SHP77 treated with DMSO at 0.1 percent for 48 hours (cell line): ENCODE measurements around the gene ITGB3.
"Not testable (repeated sequence)": the region's sequence is repeated elsewhere in the genome, so short reads cannot be mapped to it uniquely, and the experiment has no call there.

Experiments used
- DNase-seq: peaks from one replicate; lab custom pipeline; 2025; lab: John Stamatoyannopoulos, UW

Gene ITGB3

DNA sequence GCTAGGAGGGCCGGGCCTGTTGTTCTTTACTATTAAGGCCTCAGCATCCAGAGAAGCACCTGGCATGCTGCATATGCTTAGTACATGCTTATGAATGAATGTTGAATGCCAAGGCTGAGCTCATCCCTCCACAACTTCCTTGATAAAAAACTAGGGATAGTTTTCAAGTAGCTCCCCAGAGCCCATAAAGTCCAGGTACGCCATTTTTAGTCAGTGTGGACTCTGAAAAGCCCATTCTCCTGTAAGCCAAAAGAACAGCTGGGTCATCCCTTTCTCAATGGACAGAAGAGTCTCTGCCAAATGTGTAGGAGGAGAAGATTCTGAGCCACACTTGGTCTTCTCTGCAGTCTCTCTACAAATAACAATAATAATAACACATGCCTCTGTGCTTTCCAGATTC lies 8.9 kb upstream of the ITGB3 start:
- DNase-seq, result no peak

DNA sequence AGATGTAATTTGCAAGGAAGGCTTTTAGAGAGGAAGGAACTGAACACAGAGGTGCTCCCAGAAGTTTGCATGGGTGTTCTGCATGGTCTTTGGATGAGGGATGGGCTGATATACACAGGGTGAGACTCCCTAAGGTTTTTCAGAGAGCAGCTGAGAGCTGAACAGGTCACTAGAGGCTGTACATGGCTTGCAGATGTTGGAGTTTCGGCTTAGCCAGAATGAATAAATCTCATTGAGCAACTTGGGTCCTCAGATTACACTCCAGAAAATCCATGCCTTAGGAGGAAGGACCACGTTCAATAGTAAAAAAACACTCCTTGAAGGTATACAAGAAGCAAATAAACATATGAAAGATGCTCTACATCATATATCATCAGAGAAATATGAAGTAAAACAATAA lies 7.5 kb upstream of the ITGB3 start:
- no peak for DNase-seq

DNA sequence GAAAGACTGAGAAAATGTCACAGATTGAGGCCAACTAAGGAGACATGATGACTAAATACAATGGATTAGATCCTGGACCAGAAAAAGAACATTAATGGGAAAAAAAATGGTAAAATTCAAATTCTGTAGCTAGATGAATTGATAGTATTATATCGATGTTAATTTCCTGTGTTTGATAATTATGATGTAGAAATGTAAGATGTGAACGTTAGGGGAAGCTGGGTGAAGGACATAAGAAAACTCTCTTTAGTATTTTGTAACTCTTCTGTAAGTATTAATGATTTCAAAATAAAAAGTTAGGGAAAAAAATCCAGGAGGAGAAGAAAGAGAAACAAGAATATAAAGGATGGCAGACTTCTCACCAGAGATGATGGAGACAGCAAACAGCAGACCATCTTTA lies 2.8 kb upstream of the ITGB3 start:
- no peak for DNase-seq

DNA sequence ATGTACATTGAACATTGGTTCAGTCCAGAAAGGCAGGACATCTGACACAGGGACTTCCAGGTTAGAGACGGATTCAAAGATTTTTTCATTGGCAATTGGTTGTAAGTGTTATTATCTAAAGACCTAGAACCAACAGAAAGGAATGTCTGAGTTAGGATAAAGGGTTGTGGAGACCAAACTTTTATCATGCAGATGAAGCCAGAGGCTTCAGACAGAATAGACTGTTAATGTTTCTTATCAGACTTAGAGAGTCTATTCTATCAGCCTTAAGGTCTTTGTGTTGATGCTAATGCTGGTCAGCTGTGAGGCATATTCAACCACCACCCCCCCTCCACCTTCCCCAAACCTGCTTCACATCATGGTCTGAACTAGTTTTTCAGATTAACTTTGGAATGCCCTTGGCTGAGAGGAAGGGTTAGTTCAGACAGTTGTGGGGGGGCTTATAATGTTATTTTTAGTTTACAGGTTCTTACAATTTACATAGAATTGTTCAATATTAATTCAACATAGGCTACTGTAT lies 2.1 kb upstream of the ITGB3 start:
- DNase-seq, result no peak

DNA sequence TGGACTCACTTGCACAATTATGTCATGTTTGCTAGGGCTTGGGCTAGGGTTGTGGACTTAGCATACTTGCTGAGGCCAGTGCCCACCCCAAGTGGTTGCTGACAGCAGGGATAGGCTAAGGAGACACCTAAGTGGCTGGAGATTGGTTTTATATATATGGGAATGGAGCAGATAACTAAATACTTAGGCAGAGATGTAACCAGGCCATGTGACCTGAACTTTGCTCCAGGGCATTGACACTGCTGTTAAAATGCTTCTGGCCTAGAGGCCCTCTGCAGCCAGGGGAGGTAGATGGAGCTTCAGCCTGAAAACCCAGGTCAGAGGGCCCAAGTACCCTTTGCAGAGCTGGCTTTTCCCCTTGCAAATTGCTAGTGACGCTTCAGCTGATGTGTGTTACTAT lies 1.4 kb upstream of the ITGB3 start:
- no peak for DNase-seq

DNA sequence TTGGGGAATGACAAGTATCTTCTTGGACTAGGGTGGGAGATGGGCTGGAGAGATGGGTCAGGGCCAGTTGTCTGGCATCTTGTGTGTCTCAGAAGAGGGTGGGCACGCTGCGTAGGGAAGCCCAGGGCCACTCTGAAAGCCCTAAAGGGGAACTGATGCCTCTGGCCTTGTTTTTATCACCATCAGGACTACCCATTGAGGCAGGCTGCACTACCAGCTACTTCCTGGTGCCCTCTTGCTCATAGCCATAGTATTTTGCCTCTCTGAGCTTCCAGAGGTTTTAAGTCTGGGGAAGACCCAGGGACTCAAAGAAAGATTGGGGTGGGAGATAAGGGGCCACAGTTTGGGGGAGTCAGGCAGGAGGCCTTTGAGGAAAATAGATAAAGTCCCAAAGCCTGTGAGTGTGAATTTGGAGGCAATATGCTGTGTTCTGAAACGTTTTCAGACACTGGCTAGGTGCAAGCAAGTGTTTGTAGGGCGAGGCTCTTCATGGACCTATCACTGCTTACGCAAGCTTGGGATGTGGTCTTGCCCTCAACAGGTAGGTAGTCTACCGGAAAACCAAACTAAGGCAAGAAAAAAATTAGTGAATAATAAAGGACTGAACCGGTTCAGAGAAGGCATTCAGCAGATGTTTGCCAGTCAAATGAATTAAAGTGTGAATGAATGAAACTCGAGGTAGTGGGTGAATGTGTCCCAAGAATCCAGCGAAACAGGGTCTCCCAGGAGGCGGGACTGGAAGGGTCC lies 688 bp upstream of the ITGB3 start:
- DNase-seq, result no peak

DNA sequence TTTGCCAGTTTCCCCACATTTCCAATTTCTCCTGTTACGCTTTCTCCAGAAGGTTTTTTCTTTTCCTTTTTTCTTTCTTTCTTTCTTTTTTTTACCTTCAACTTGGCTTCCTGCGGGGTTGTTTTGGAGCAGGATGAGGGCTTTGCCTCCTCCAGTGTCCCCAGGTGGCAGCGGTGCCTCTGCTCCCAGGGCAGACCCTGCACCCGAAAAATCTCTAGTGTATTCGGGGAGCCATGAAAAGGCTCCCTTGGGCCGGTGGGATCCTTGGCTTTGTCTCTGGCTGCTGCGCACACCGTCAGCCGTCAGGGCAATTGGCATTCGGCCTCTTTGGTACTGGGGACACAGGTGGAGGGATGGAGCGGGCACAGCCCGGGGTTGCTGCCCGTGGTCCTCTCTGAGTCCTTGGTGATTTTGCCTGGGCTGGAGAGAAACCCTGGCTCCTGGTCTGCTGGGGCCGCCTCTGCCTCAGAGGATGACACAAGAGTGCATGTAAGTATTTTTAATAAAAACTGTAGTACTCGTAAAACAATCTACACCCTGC lies 846 bp downstream of the ITGB3 start:
- no peak for DNase-seq

DNA sequence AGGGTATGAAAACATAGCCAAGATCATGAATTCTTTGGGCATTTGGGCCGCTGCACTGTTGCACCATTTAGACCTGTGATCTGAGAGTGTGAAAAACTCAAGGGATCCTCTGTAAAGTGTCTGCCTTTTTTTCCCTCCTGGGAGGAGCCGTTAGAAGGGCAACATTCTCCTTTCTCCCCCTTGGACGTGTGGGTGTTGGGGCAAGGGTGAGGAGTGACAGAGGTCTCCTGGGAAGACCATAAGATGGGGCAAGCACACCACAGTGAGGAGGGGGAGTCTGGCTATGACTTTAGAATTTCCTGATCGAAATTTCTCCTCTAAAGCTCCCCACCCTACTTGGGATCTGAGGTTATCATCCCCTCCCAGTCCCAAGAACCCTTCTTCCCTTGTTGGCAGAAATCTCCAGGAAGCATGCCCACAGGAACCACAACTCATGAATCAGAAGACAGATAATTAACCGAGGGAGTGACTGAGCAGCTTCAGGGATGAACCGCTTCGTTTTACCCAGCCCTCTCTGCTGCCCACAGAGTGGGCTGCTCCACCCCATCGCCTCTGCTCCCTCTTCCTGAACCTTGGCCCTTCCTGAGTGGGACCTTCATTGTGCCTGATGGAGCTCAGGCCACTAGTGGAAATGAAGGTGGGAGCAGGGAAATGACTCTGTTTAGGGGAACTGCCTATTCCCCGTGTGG lies 4.2 kb downstream of the ITGB3 start:
- no peak for DNase-seq

DNA sequence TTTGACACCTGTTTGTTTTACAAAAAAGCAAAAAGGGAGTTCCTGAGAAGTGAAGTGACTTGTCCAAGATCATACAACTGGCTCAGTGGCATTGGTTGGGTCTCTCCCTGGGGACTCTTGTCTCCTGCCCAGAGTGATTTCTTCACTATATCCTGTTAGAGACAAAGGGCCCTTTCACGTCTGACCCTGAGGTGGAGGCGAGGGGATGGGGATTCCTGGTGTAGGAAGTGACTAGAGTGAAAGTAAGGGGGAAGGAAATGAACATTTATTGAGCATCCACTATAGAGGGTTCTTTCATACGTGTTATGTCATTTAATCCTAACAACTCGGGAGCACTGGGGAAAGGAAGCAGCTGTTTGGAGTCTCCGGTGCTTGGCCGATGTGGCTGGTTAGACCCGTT lies 9.0 kb downstream of the ITGB3 start:
- no peak for DNase-seq

DNA sequence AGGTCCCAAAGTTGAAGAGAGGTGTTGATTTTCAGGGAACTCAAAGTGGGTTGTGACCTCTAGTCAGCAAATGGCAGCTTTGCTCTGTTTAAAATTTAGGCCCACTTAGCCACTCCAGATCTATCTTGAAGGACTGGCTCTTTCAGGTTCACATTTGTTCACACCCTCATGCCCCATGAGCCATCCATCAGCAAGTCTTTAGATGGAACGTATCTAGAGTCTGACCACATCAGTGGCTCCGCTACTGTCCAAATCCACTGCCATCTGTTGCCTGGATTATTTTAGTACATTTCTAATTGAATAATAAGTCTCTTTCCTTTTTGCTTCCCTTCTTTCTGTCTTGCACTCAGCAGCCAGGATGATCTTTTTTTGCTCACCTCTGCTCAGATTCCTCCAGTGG lies 10.5 kb downstream of the ITGB3 start:
- no peak for DNase-seq

DNA sequence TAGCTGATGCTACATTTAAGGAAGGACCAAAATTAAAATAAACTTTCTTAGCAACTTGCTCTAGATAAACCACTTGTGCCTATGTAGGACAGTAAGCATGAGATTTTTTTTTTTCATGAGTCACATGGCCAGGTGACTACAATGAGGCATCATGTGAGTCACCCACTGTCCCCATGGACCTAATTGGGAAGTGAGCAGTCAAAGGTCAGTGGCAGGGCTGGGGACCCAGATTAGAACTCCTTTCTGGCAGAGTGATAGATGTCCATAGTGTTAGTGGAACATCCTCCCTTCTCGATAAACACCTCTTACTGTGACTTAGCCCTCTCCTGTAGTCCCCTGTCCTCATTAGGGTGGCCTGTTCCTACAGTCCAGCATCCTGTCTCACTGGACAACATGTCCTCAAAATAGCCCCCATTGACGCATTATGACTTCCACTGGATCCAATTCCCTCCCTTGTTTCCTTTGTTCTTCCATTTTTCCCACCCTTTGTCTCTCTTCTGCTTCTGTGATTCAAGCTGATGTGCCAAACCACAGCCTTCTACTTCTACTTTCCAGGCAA lies 12.4 kb downstream of the ITGB3 start:
- DNase-seq, result no peak

DNA sequence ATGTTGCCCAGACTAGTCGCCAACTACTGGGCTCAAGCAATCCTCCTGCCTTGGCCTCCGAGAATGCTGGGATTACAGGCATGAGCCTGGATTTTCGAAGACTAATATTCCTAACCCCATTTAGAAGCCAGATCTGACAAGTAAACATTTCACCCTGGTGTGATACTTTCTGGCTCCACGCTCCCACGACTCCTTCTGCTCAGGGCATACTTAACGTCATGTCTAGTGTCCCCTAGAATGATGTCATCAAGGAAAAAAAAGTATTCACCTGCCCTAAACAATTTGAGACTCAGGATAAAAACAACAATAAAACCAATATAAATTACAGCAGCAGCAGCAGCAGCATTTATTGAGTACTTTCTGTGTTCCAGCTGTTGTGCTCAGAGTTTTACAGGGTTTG lies 13.2 kb downstream of the ITGB3 start:
- DNase-seq, result no peak

DNA sequence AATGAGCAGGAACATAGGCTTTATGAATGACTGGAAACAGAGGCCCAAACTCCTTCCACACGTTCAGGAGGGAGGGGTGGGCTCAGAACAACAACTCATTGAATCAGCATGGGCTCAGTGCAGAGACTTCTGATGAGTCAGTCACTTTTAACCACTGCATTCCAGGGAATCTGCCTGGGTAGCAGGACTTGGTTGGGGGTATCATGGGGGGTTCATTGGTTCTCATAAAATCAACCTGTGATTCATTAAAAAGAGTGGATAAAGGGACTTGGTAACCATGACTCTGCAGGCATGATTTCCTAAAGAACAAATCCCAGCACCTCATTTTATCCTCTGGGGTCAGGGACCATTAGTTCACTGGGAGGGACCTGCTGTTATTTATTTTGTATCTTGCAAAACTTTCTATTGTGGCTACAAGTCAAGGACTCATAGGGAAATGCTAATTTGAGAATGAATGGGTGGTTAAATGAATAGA lies 13.8 kb downstream of the ITGB3 start:
- no peak for DNase-seq

DNA sequence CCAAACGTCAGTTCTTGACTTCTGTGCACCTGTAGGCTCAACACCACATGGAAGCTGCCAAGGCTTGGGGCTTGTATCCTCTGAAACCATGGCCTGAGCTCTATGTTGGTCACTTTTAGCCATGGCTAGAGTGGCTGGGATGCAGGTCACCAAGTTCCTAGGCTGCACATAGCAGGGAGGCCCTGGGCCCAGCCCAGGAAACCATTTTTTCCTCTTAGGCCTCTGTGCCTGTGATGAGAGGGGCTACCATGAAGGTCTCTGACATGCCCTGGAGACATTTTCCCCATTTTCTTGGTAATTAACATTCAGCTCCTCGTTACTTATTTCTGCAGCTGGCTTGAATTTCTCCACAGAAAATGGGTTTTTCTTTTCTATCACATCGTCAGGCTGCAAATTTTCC lies 15.3 kb downstream of the ITGB3 start:
- not testable (repeated sequence) for DNase-seq

DNA sequence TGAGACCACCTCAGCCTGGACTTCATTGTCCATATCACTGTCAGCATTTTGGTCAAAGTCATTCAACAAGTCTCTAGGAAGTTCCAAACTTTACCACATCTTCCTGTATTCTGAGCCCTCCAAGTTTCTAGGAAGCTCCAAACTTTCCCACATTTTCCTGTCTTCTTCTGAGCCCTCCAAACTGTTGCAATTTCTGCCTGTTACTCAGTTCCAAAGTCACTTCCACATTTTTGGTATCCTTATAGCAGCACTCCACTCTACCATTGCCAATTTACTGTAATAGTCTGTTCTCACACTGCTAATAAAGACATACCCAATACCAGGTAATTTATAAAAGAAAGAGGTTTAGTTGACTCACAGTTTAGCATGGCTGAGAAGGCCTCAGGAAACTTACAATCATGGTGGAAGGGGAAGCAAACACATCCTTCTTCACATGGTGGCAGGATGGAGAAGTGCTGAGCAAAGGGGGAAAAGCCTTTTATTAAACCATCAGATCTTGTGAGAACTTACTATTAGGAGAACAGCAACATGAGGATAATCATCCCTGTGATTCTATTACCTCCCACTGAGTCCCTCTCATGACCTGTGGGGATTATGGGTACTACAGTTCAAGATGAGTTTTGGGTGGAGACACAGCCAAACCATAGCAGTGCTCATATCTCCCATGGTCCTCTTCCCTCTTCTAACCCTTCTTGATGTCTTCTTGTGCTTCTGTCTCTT lies 16.1 kb downstream of the ITGB3 start:
- not testable (repeated sequence) for DNase-seq

DNA sequence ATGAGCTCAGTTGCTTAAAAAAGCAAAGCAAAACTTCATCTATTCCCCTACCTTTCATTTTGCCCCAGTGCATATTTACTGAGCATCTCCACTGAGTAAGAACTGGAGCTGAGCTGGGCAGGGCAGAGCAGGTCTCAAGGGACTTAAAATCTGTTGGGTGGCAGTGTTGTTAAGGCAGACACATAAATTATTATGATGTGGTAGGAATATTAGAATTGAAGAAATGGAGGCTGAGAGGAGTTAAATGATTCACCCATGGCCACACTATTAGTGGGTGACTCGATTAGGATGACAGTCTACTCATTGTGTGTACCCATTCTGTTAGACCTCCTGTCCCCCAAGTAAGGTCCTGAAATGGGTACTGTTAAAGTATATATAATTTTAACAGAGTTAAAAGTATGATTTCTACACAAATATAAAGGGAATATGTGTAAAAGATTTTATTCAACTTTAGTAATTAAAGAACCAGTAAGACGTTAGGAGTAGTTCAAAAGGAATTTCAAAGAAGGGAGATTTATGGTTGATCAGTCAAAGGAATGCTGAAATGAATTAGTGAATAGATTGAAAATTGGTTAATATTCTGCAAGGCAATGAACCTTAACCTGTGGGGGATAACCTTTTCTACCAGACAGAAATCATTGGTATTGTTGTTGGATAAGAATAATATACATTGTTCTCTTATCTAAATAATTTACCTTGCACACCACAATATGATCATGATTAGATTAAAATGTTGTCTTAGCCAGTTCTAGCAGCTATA lies 17.5 kb downstream of the ITGB3 start:
- DNase-seq, result no peak

DNA sequence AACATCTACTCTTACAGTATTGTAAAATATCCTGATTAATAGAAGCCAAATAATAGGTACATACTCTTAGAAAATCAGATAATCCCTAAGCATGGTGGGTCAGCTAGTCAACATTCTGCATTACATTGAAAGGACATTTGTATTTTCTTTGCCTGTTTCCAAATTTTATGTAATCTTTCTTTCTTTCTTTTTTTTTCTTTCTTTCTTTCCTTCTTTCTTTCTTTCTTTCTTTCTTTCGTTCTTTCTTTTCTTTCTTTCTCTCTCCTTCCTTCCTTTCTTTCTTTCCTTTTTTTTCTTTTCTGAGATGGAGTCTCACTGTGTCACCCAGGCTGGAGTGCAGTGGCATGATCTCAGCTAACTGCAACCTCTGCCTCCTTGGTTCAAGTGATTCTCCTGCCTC lies 18.9 kb downstream of the ITGB3 start:
- DNase-seq, result no peak

DNA sequence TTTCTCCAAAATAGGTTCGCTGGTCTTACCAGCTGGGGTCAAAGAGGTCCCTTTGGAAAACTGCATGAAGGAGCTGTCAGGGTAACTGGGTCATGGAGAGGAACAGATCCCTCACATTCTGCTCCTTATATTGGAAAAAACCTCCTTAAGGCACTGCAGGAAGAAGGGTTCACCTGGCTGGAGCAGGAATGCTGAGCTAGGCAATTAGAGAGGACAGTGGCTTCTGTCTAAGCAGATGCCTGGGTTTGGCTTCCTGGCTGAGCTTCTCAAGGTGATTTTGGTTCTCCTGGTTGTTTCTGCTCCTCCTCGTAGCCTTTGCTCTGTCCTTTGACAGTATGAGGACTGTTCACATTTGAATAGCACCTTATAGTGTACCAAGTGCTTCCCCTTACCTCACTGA lies 19.6 kb downstream of the ITGB3 start:
- no peak for DNase-seq

DNA sequence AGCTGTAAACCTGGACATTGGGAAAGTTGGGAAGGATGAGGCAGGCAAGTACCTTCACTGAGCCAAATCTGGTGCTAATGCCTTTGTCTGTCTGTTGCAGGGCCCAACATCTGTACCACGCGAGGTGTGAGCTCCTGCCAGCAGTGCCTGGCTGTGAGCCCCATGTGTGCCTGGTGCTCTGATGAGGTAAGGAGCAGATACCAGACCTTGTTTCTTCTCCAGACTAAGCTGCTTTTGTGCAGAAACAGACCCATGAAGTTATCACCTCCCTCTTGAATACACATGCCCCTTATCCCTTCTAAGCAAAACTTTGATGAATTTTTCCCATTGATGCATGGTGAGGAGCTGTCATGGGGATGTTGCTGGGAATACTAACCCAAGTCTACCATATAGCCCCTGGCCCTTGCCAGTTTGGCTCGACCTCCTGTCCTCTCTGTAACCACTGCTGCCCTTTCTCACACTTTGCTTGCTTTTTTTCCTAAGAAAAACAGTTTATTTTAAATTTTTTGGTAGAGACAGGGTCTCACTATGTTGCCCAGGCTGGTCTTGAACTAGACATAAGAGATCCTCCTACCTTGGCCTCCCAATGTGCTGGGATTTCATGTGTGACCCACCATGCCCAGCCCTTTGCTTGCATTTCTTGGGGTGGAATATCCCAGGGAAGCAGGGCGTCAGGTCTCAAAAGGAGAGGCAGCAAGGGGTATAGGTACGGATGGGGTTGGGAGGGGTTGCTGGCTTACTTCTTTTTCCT lies 20.9 kb downstream of the ITGB3 start:
- no peak for DNase-seq

DNA sequence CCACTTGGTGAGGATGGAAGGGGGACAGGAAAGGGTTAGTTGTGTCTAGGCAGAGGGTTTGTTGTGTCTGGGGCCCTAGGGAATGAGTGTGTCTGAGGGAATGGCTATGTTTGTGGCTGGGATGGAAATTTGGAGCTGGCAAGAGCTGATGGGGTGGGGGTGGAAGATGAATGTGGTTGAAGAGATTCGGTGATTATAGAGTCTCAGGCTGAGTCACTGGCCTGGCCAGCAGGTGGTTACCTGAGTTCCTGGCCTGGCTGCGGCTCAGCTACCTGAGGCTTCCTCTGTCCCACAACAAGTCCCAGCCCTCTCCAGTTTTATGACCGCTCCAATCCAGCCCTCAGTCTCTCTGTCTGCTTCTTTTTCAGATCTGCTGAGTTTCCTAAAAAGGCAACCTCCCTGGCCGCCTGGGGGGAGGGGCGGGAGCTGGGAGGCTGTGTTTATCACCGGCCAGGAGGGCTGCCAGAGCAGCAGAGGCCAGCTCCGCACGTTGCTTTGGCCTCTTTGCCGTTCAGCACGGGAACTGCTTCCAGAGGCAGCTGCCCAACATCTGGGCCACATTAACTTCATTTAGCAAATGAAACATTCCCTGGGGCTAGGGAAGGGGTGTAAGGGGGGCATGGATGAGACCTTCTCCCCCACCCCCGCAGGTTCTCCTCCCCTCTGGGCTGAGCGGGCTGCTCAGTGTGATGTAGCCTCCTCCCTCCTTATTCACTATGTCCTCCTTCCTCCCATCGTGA lies 21.8 kb downstream of the ITGB3 start:
- no peak for DNase-seq
